ENCODE measurements around the gene CDH24.

CDH24 gene

GRCh38 chr14:23060536-23061260 lies 3.4 kb upstream of the CDH24 start:
- H3K27ac Mint-ChIP-seq: no peak overlapping the region
- no peak for ATAC-seq (ENCODE audit: low read depth)
- H3K4me3 Mint-ChIP-seq: no peak overlapping the region
- peaks cover 7% of the 10 kb centered on the region for H3K27me3 Mint-ChIP-seq
- H3K9me3 Mint-ChIP-seq: no peaks in the 10 kb centered on the region
- H3K4me1 Mint-ChIP-seq: peaks cover 19% of the 10 kb centered on the region
- peaks cover 27% of the 10 kb centered on the region for H3K36me3 Mint-ChIP-seq
- DNase-seq (ENCODE audit: low spot score in 2 of 2): no peak

GRCh38 chr14:23058654-23059504 lies 1.6 kb upstream of the CDH24 start:
- peaks cover 19% of the 10 kb centered on the region for H3K4me1 Mint-ChIP-seq

GRCh38 chr14:23057757-23058653 lies 685 bp upstream of the CDH24 start:
- ATAC-seq (ENCODE audit: low read depth) (peak; percentile 74), DNase-seq (ENCODE audit: low spot score in 2 of 2) (peak; percentile 86 to 90)
- Mint-ChIP-seq H3K4me3 (peak overlapping the region; percentile 80), H3K36me3 (peaks cover 14% of the 10 kb centered on the region), H3K27me3 (peaks cover 7% of the 10 kb centered on the region), H3K9me3 (no peaks in the 10 kb centered on the region), H3K4me1 (peaks cover 17% of the 10 kb centered on the region), H3K27ac (no peak overlapping the region)

More at GRCh38 chr14:23058654-23059504, 1.6 kb upstream of the CDH24 start:
- Mint-ChIP-seq H3K27ac (no peak overlapping the region), H3K9me3 (no peaks in the 10 kb centered on the region), H3K4me3 (no peak overlapping the region), H3K27me3 (peaks cover 7% of the 10 kb centered on the region), H3K36me3 (peaks cover 18% of the 10 kb centered on the region)
- ATAC-seq (ENCODE audit: low read depth): no peak
- DNase-seq (ENCODE audit: low spot score in 2 of 2): no peak

GRCh38 chr14:23056145-23056955 lies 970 bp downstream of the CDH24 start:
- DNase-seq (ENCODE audit: low spot score in 2 of 2) (peak; percentile 74 to 79), ATAC-seq (ENCODE audit: low read depth) (peak; percentile 73)
- Mint-ChIP-seq H3K36me3 (peaks cover 12% of the 10 kb centered on the region), H3K4me3 (peak overlapping the region; percentile 93), H3K27ac (peak overlapping the region; percentile 39), H3K9me3 (no peaks in the 10 kb centered on the region), H3K27me3 (peaks cover 7% of the 10 kb centered on the region), H3K4me1 (peaks cover 17% of the 10 kb centered on the region)

DNA sequence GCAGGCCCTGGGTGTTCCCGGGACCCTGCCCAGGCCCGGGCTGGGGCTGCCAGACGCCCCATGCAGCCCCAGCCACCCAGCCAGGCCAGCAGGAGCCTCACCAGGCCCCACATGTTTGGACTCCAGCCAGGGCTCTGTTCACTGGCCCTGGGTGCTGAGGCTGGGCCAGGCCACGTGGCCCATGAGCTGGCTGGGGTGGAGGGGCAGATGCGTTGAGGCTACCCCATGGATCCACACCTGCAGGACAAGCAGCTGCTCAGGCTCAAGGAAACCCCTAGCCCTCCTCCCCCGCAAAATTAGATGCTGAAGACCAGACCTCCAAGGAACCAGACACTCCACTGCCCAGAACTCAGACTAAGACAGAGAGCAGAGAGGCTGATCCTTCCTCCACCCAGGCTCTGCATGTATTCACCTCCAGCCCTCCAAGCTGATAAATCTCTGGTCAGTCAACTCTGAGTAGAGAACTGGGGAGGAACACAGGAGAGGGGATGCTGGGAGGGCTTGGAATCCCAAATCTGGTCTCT lies 1.6 kb downstream of the CDH24 start:
- H3K36me3 Mint-ChIP-seq: peaks cover 8% of the 10 kb centered on the region

GRCh38 chr14:23055147-23055550 lies 2.2 kb downstream of the CDH24 start:
- ATAC-seq (ENCODE audit: low read depth) (no peak), DNase-seq (ENCODE audit: low spot score in 2 of 2) (no peak)
- H3K27ac Mint-ChIP-seq: no peak overlapping the region
- peaks cover 8% of the 10 kb centered on the region for H3K36me3 Mint-ChIP-seq
- H3K9me3 Mint-ChIP-seq: no peaks in the 10 kb centered on the region
- H3K27me3 Mint-ChIP-seq: peaks cover 7% of the 10 kb centered on the region
- peaks cover 17% of the 10 kb centered on the region for H3K4me1 Mint-ChIP-seq
- H3K4me3 Mint-ChIP-seq: no peak overlapping the region

More for the DNA sequence above, 1.6 kb downstream of the CDH24 start:
- peaks cover 7% of the 10 kb centered on the region for H3K27me3 Mint-ChIP-seq
- H3K27ac Mint-ChIP-seq: no peak overlapping the region
- ATAC-seq (ENCODE audit: low read depth) (no peak), DNase-seq (ENCODE audit: low spot score in 2 of 2) (no peak)
- peaks cover 17% of the 10 kb centered on the region for H3K4me1 Mint-ChIP-seq
- no peaks in the 10 kb centered on the region for H3K9me3 Mint-ChIP-seq
- peak overlapping the region; percentile 93 for H3K4me3 Mint-ChIP-seq

- H3K27ac Mint-ChIP-seq: no peak overlapping the region
- ATAC-seq (ENCODE audit: low read depth): no peak
- no peaks in the 10 kb centered on the region for H3K9me3 Mint-ChIP-seq
- no peak overlapping the region for H3K4me3 Mint-ChIP-seq
- no peak for DNase-seq (ENCODE audit: low spot score in 2 of 2)
- H3K27me3 Mint-ChIP-seq: peaks cover 7% of the 10 kb centered on the region
- H3K4me1 Mint-ChIP-seq: peaks cover 15% of the 10 kb centered on the region
- H3K36me3 Mint-ChIP-seq: peaks cover 4% of the 10 kb centered on the region
These were observed 3.1 kb downstream of the CDH24 start for GRCh38 chr14:23054000-23054811.

- no peak for ATAC-seq (ENCODE audit: low read depth)
- Mint-ChIP-seq H3K4me1 (peaks cover 14% of the 10 kb centered on the region), H3K27me3 (peaks cover 7% of the 10 kb centered on the region), H3K36me3 (peaks cover 2% of the 10 kb centered on the region), H3K9me3 (no peaks in the 10 kb centered on the region), H3K27ac (no peak overlapping the region), H3K4me3 (no peak overlapping the region)
- DNase-seq (ENCODE audit: low spot score in 2 of 2): no peak
These were observed 3.9 kb downstream of the CDH24 start for GRCh38 chr14:23053426-23053825.

GRCh38 chr14:23052671-23053070 lies 4.6 kb downstream of the CDH24 start:
- Mint-ChIP-seq H3K36me3 (no peaks in the 10 kb centered on the region), H3K4me3 (no peak overlapping the region), H3K9me3 (no peaks in the 10 kb centered on the region), H3K27me3 (peaks cover 7% of the 10 kb centered on the region), H3K4me1 (peaks cover 12% of the 10 kb centered on the region), H3K27ac (no peak overlapping the region)
- no peak for DNase-seq (ENCODE audit: low spot score in 2 of 2)
- ATAC-seq (ENCODE audit: low read depth): no peak

GRCh38 chr14:23052182-23052623 lies 5.1 kb downstream of the CDH24 start:
- no peaks in the 10 kb centered on the region for H3K36me3 Mint-ChIP-seq
- peaks cover 12% of the 10 kb centered on the region for H3K4me1 Mint-ChIP-seq
- peaks cover 12% of the 10 kb centered on the region for H3K27me3 Mint-ChIP-seq
- no peak overlapping the region for H3K27ac Mint-ChIP-seq
- H3K4me3 Mint-ChIP-seq: no peak overlapping the region
- DNase-seq (ENCODE audit: low spot score in 2 of 2): no peak
- ATAC-seq (ENCODE audit: low read depth): no peak
- no peaks in the 10 kb centered on the region for H3K9me3 Mint-ChIP-seq

DNA sequence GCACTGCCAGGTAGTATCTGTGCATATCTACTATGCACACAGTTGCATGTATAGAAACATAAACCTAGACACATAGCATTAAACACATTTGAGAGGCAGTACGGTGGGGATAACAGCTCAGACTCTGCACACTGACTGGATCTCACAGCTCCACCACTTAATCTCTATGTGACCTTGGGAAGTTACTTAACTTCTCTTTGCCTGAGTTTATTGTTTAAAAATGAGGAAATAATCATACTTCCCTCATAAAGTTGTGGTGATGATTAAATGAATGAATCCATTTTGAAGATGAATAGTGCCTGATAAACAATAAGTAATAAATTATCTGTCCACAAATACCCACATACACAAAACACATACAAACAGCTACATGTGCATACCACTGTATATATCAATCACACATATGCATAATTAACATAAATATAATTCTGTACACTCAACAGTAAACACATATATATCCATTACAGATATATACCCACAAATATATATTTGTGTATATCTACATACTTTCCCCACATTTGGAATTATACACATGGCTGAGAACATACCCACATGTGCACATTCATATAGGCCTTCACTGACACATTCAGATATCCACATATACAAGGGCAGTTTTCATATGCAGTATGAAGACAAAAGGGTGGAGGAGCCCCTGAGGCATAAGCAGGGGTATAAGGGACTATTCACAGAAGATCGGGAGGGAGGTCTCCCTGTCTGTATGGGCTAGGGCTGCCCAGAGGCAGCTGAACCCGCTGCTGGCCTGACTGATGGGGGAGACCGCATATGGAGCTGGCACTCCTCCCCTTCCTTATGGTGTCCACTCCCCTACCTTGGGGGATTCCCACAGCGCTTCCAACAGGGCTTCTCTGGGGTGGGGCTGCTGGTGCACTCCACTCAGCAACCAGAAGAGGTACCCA lies 5.9 kb downstream of the CDH24 start:
- Mint-ChIP-seq H3K27me3 (peaks cover 9% of the 10 kb centered on the region), H3K36me3 (no peaks in the 10 kb centered on the region), H3K9me3 (no peaks in the 10 kb centered on the region), H3K4me1 (peaks cover 6% of the 10 kb centered on the region), H3K27ac (no peak overlapping the region), H3K4me3 (no peak overlapping the region)
- ATAC-seq (ENCODE audit: low read depth) (no peak), DNase-seq (ENCODE audit: low spot score in 2 of 2) (no peak)
